ENCODE results near the gene MROH7. TPM values are rescaled to one million over a fixed set of nuclear protein-coding genes. Genes with fewer than 3 reads are reported as not detected.

MROH7 gene
- total RNA-seq, 1 experiment from 2014 or later: not detected

DNA sequence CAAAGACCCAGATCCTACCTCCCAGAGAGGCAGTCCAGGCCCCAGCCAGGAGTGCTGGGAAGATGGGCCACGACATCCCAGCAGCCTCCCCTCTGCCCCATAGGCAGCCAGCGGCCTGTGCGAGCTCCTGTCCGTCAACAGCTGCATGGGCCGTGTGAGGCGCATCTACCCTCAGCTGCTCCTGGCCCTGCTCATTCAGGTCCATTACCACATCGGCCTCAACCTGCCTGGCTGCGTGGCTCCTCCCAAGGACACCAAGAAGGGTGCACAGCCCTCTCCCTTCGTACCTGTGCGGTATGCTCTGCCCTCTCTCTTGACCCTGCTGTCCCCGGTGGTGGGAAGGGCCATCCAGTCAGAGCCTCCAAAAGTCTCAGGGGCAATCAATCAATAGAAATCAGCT, 44.6 kb downstream of the MROH7 start:
- no peaks in the 10 kb centered on the region for H4K20me1 ChIP-seq (ENCODE audit: low read length)
- no peak overlapping the region for H3K4me2 ChIP-seq (ENCODE audit: low read length)
- no peaks in the 10 kb centered on the region for H3K4me1 ChIP-seq (ENCODE audit: insufficient read depth, low read length)
- DNase-seq (no peak), ATAC-seq (no peak)
- no peak overlapping the region for H2AFZ ChIP-seq (ENCODE audit: low read length)
- TF ChIP-seq EZH2phosphoT487 (IDR thresholded peaks at IDR 0.05; ENCODE audit: borderline replicate concordance, low read length) (no peak), CTCF (conservative IDR thresholded peaks at IDR 0.05; ENCODE audit: low read depth, low read length) (no peak), EZH2 (IDR thresholded peaks at IDR 0.05; ENCODE audit: low read length, unreplicated experiment) (no peak)
- H3F3A ChIP-seq (ENCODE audit: low read length, unreplicated experiment): no peaks in the 10 kb centered on the region
- H3K4me3 ChIP-seq (ENCODE audit: low read length): no peak overlapping the region
- no TSS peak for BruUV-seq (replicated peaks)
- no peak overlapping the region for H3K27ac ChIP-seq (ENCODE audit: low read length)
- H3K27me3 ChIP-seq (ENCODE audit: low read length): 0 out of 2 replicates have a peak, but pooled peaks cover 4% of the 10 kb centered on the region
- intact Hi-C loops (cut with micrococcal nuclease): no loop called here
- ChIA-PET CTCF (no interaction called here), POLR2A (ENCODE audit: unreplicated experiment) (no interaction called here)
- no peaks in the 10 kb centered on the region for H3K9me3 ChIP-seq (ENCODE audit: low read length)
- no peaks in the 10 kb centered on the region for H3K9me2 ChIP-seq (replicated peaks; ENCODE audit: low read length)
- no peaks in the 10 kb centered on the region for H3K79me2 ChIP-seq (ENCODE audit: low read length)
- no peak overlapping the region for H3K9ac ChIP-seq (ENCODE audit: low read length)
- H3K36me3 ChIP-seq (ENCODE audit: low read depth, low read length): no peaks in the 10 kb centered on the region

DNA sequence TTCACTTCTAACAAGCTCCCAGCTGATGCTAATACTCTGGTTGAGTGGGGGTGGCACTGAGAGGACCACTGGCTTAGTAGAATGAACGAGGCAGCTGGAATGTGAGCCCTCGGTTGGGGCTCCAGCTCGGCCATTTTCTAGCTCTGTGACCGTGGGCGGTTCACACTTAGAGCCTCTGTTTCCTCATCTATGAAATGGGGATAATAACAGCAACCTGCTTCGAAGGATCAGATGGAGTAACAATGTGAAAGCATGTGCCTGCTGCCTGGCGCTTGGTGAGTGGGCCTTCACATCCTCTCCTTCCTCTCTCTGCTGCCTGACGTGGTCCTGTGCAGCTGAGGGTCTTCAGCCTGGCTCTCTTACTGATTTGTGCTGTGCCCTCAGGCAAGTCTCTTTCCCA, 53.2 kb downstream of the MROH7 start:
- CTCF ChIA-PET: no interaction called here
- no peak overlapping the region for H3K4me2 ChIP-seq (ENCODE audit: low read length)
- H3K36me3 ChIP-seq (ENCODE audit: low read depth, low read length): no peaks in the 10 kb centered on the region
- H2AFZ ChIP-seq (ENCODE audit: low read length): no peak overlapping the region
- intact Hi-C loops (cut with micrococcal nuclease): no loop called here
- H3K4me1 ChIP-seq (ENCODE audit: insufficient read depth, low read length): no peaks in the 10 kb centered on the region
- H3K79me2 ChIP-seq (ENCODE audit: low read length): no peaks in the 10 kb centered on the region
- no peak overlapping the region for H3K27ac ChIP-seq (ENCODE audit: low read length)
- ATAC-seq (no peak), DNase-seq (no peak)
- H3F3A ChIP-seq (ENCODE audit: low read length, unreplicated experiment): no peaks in the 10 kb centered on the region
- no peak overlapping the region for H3K9ac ChIP-seq (ENCODE audit: low read length)
- no peaks in the 10 kb centered on the region for H3K9me3 ChIP-seq (ENCODE audit: low read length)
- no peak for TF ChIP-seq EZH2 (IDR thresholded peaks at IDR 0.05; ENCODE audit: low read length, unreplicated experiment)
- no peak for TF ChIP-seq EZH2phosphoT487 (IDR thresholded peaks at IDR 0.05; ENCODE audit: borderline replicate concordance, low read length)
- TF ChIP-seq CTCF (conservative IDR thresholded peaks at IDR 0.05; ENCODE audit: low read depth, low read length): no peak
- no TSS peak for BruUV-seq (replicated peaks)
- peaks cover 11% of the 10 kb centered on the region; the same call in 1 of the 2 replicates for H3K27me3 ChIP-seq (ENCODE audit: low read length)
- no peaks in the 10 kb centered on the region for H4K20me1 ChIP-seq (ENCODE audit: low read length)
- H3K9me2 ChIP-seq (replicated peaks; ENCODE audit: low read length): no peaks in the 10 kb centered on the region
- H3K4me3 ChIP-seq (ENCODE audit: low read length): no peak overlapping the region
- POLR2A ChIA-PET (ENCODE audit: unreplicated experiment): interaction anchor here (0.6 kb wide), 1 partner anchor 21 kb away, joined by 3 read pairs; no protein-coding TSS in a partner anchor

- Histone ChIP-seq H3K36me3 (ENCODE audit: low read depth, low read length) (no peaks in the 10 kb centered on the region), H3K9me3 (ENCODE audit: low read length) (no peaks in the 10 kb centered on the region), H3K4me2 (ENCODE audit: low read length) (no peak overlapping the region), H4K20me1 (ENCODE audit: low read length) (no peaks in the 10 kb centered on the region), H3K4me3 (ENCODE audit: low read length) (no peak overlapping the region), H3K9ac (ENCODE audit: low read length) (no peak overlapping the region), H3K27ac (ENCODE audit: low read length) (no peak overlapping the region), H3F3A (ENCODE audit: low read length, unreplicated experiment) (no peaks in the 10 kb centered on the region), H3K4me1 (ENCODE audit: insufficient read depth, low read length) (no peaks in the 10 kb centered on the region), H3K27me3 (ENCODE audit: low read length) (peaks cover 13% of the 10 kb centered on the region; the same call in 1 of the 2 replicates), H2AFZ (ENCODE audit: low read length) (no peak overlapping the region), H3K9me2 (replicated peaks; ENCODE audit: low read length) (no peaks in the 10 kb centered on the region), H3K79me2 (ENCODE audit: low read length) (no peaks in the 10 kb centered on the region)
- ChIA-PET POLR2A (ENCODE audit: unreplicated experiment) (interaction anchor here (0.6 kb wide), 1 partner anchor 21 kb away, joined by 3 read pairs; no protein-coding TSS in a partner anchor), CTCF (no interaction called here)
- TF ChIP-seq EZH2phosphoT487 (IDR thresholded peaks at IDR 0.05; ENCODE audit: borderline replicate concordance, low read length) (no peak), EZH2 (IDR thresholded peaks at IDR 0.05; ENCODE audit: low read length, unreplicated experiment) (no peak), CTCF (conservative IDR thresholded peaks at IDR 0.05; ENCODE audit: low read depth, low read length) (no peak)
- intact Hi-C loops (cut with micrococcal nuclease): no loop called here
- ATAC-seq: no peak
- BruUV-seq (replicated peaks): no TSS peak
- DNase-seq: no peak
Measured at GRCh38 chr1:54695221-54695620, 53.6 kb downstream of the MROH7 start.
